NCI-H128 (cell line): ENCODE results near the gene CYP21A2.
"Not testable (repeated sequence)": the region's sequence is repeated elsewhere in the genome, so short reads cannot be mapped to it uniquely, and the experiment has no call there.

ENCODE experiments used
- DNase-seq: peaks from one replicate; lab custom pipeline; 2025; ENCODE audit not compliant: unreplicated experiment; lab: John Stamatoyannopoulos, UW

CYP21A2 gene

DNA sequence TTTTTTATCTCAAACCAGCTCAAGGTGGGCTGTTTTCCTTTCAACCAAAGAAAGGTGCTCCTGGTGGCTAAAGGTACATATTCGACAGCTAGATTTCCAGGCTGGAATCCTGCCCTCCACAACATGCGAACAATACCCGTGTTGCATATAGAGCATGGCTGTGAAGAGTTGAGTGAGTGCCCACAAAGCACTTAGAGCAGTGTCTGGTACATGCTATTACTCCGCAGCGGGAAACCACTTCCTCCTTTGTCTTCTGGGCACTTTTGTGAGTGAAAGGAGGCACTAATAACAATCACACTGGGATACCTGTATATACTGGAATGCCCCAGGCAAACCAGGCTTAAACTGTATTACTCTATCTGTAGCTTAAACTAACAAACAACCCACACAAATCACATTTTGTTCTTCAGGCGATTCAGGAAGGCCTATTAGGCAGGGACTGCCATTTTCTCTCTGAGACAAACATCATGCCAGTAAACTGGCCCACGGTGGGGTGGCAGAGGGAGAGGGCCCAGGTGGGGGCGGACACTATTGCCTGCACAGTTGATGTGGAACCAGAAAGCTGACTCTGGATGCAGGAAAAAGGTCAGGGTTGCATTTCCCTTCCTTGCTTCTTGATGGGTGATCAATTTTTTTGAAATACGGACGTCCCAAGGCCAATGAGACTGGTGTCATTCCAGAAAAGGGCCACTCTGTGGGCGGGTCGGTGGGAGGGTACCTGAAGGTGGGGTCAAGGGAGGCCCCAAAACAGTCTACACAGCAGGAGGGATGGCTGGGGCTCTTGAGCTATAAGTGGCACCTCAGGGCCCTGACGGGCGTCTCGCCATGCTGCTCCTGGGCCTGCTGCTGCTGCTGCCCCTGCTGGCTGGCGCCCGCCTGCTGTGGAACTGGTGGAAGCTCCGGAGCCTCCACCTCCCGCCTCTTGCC is at the start of gene CYP21A2:
Gene CYP21A2, plus strand, starts transcription at position 818 of the 927 bp plus-strand sequence. Its CDS starts 8 bp downstream, at position 826.
- DNase-seq: not testable (repeated sequence)

DNA sequence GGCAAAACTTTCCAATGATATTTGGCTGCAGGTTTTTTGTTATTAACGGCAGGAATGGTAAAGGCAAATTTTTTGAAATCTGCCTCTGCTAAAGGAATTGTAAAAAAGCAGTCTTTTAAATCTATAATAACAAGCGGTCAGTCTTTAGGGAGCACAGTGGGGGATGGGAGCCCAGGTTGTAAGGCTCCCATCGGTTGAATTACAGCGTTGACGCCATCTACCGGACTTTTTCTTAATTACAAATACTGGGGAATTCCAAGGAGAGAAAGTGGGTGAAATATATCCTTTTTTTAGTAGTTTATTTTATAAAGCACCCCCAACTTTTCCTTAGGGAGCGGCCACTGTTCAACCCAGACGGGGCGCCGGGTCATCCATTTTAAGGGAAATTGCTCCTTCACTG is 48.9 kb upstream of the CYP21A2 start:
- DNase-seq: not testable (repeated sequence)

DNA sequence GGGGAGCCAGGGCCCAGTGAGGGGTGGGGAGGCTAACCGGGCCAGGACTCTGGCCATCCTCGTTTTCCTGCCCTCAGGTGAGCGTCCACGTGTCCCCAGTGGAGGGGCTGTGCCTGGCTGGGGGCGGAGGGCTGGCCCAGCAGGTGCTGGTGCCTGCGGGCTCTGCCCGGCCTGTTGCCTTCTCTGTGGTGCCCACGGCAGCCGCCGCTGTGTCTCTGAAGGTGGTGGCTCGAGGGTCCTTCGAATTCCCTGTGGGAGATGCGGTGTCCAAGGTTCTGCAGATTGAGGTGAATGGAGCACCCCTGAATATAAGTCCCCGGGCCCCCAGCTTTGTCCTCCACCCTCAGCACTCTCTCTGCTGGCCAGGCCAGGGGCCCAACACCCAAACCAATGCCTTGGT is 43.8 kb upstream of the CYP21A2 start:
- not testable (repeated sequence) for DNase-seq

DNA sequence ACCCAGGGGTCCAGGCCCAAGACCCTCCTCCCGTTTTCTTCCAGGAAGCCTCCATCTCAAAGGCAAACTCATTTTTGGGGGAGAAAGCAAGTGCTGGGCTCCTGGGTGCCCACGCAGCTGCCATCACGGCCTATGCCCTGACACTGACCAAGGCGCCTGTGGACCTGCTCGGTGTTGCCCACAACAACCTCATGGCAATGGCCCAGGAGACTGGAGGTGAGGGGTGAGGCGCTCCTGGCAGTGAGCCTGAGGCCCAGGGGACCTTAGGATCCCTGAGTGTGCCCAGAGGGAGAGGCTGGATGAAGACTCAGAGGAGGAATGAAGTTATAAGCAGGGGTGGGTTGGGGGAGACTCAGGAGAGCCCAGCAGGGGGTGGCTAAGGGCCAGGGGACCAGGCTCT is 41.8 kb upstream of the CYP21A2 start:
- DNase-seq: not testable (repeated sequence)

DNA sequence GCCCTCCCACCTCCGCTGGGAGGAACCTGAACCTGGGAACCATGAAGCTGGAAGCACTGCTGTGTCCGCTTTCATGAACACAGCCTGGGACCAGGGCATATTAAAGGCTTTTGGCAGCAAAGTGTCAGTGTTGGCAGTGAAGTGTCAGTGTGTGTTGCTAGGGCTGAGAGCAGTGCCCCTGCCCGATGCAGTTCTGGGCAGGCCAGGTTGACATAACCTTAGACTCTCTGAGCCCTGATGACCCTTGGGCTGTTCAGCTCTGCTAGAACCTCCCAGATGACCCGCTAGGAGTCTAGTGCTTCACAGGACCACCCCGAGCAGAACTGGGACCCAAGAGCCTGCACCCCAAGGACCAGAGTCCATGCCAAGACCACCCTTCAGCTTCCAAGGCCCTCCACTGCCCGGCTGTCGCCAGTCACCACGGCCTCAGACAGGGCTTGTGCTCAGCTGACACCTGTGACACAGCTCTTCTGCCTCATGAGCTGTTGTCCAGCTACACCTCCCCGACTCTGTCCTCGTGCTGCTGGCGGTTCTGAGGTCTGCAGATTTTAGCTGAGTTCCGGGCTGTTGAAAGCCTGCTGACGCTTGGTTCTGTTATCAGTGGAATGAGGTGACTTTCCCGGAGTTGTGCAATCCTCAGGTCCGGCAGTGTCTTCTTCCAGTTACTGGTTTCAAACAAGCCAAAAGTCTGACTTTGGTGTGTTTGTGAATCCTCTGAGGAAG is 35.5 kb upstream of the CYP21A2 start:
- DNase-seq: not testable (repeated sequence)

DNA sequence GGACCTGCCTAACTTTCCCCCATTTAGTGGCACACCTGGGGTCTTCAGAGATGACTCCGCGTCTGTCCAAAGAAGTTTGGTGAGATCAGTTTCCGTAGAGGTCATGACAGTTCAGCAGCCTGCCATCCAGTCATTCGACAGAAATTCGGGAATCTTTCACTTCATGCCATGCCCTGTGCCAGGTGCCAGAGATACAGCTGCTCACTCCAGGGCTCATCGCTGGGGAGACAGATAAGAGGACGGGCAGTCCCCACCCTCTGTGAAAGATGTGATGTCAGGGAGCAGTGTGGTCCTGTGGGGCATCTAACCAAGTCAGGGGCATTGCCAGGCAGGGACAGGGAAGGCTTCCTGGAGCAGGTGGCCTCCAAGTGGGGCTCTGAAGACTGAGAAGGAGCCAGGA is 34.9 kb upstream of the CYP21A2 start:
- DNase-seq: not testable (repeated sequence)

DNA sequence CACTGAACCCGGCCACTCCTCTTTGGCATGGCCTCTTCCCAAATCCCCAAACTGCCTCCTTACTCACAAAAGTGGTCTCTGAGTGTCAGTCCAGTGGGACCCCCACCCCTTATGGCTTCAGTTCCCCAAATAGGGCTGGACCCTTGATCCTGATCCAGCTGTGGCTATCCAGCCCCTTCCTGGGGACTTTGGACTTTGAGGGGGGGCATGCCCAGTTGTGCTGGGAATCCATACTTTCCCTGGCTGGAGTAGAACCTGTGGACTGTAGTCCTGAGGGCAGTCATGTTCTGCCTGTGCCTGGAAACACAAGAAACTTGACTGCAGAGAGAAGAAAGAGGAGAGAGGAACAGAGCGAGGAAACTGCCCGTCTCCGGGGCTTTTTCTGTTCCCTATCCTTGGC is 33.8 kb upstream of the CYP21A2 start:
- DNase-seq: not testable (repeated sequence)

DNA sequence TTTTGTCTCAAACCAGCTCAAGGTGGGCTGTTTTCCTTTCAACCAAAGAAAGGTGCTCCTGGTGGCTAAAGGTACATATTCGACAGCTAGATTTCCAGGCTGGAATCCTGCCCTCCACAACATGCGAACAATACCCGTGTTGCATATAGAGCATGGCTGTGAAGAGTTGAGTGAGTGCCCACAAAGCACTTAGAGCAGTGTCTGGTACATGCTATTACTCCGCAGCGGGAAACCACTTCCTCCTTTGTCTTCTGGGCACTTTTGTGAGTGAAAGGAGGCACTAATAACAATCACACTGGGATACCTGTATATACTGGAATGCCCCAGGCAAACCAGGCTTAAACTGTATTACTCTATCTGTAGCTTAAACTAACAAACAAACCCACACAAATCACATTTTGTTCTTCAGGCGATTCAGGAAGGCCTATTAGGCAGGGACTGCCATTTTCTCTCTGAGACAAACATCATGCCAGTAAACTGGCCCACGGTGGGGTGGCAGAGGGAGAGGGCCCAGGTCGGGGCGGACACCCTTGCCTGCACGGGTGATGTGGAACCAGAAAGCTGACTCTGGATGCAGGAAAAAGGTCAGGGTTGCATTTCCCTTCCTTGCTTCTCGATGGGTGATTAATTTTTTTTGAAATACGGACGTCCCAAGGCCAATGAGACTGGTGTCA is 33.2 kb upstream of the CYP21A2 start:
- DNase-seq: not testable (repeated sequence)

DNA sequence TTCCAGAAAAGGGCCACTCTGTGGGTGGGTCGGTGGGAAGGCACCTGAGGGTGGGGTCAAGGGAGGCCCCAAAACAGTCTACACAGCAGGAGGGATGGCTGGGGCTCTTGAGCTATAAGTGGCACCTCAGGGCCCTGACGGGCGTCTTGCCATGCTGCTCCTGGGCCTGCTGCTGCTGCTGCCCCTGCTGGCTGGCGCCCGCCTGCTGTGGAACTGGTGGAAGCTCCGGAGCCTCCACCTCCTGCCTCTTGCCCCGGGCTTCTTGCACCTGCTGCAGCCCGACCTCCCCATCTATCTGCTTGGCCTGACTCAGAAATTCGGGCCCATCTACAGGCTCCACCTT is 32.7 kb upstream of the CYP21A2 start:
- DNase-seq: not testable (repeated sequence)

DNA sequence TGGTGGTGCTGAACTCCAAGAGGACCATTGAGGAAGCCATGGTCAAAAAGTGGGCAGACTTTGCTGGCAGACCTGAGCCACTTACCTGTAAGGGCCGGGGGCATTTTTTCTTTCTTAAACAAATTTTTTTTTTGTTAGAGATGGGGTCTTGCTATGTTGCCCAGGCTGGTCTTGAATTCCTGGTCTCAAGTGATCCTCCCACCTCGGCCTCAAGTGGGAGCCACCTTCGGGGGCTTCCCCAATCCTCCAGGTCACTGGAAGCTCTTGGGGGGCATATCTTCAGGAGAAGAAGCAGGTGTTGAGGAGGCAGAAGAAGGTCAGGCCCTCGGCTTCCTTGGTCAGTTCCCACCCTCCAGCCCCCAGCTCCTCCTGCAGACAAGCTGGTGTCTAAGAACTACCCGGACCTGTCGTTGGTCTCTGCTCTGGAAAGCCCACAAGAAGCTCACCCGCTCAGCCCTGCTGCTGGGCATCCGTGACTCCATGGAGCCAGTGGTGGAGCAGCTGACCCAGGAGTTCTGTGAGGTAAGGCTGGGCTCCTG is 32.2 kb upstream of the CYP21A2 start:
- not testable (repeated sequence) for DNase-seq

DNA sequence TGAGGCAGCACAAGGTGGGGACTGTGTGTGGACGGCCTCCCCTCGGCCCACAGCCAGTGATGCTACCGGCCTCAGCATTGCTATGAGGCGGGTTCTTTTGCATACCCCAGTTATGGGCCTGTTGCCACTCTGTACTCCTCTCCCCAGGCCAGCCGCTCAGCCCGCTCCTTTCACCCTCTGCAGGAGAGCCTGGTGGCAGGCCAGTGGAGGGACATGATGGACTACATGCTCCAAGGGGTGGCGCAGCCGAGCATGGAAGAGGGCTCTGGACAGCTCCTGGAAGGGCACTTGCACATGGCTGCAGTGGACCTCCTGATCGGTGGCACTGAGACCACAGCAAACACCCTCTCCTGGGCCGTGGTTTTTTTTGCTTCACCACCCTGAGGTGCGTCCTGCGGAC is 31.1 kb upstream of the CYP21A2 start:
- not testable (repeated sequence) for DNase-seq

DNA sequence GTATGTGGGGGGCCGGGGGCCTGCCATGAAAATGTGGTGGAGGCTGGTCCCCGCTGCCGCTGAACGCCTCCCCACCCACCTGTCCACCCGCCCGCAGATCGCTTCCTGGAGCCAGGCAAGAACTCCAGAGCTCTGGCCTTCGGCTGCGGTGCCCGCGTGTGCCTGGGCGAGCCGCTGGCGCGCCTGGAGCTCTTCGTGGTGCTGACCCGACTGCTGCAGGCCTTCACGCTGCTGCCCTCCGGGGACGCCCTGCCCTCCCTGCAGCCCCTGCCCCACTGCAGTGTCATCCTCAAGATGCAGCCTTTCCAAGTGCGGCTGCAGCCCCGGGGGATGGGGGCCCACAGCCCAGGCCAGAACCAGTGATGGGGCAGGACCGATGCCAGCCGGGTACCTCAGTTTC is 30.2 kb upstream of the CYP21A2 start:
- DNase-seq: not testable (repeated sequence)

DNA sequence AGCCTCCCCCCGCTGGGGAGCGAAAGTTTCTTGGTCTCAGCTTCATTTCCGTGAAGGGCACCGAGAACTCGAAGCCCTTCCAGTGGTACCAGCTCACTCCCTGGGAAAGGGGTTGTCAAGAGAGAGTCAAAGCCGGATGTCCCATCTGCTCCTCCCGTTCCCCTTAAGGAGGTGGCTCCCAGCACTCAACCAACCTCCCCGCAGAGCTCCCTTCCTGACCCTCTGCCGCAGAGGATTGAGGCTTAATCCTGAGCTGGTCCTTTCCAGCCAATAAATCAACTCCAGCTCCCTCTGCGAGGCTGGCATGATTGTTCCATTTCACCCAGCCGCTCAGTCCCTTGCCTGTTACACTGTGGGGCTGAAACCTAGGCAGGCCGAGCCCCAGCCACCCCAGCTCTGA is 29.6 kb upstream of the CYP21A2 start:
- DNase-seq: not testable (repeated sequence)

DNA sequence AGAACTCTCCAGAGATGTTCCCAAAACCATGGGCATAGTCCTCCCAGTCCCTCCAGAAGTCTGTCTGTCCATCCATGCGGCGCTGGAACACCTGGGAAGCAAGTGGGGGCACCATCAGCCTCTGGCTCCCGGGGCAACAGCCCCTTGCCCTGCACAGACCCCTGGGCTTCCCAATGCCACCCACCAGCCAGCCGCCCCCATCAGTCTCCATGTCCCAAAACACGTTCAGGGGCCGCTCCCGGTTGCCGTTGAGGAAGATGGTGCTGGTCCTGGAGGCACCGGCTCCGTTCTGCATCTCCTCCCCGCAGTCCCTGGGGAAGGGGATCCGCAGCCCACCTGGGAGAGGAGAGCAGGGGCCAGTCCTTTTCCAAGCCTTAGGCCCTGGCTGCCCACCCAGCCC is 28.7 kb upstream of the CYP21A2 start:
- not testable (repeated sequence) for DNase-seq

DNA sequence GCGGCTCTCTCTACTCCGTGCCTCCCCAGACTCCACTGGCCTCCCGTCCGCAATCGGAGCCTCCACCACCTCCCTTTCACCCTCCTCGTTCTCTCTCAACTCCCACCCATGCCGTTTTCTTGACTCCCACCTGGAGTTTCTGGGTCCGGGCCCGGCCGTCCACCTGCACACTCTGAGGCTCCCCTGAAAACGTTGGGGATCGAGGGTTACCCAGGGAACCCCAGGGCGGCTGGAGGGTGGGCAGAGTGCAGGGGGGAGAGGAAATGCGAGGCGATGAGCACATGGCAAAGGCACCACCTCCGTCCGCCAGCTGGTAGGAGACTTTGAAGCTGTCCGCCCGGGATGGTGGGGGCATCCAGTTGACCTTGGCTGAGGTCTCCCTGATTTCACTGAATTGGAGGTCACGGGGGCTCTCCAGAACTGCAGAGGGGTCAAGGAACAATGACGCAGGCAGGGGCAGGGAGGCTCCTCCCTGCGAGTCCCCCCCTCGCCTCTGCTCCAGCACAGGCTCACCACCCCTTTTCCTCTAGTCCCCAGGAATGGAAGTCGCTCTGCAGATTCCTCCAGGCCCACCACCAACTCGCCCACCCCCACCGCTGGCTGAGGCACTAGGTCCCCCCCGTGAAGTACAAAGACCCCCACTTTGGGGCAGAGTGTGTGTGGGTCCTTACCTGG is 27.2 kb upstream of the CYP21A2 start:
- DNase-seq: not testable (repeated sequence)

DNA sequence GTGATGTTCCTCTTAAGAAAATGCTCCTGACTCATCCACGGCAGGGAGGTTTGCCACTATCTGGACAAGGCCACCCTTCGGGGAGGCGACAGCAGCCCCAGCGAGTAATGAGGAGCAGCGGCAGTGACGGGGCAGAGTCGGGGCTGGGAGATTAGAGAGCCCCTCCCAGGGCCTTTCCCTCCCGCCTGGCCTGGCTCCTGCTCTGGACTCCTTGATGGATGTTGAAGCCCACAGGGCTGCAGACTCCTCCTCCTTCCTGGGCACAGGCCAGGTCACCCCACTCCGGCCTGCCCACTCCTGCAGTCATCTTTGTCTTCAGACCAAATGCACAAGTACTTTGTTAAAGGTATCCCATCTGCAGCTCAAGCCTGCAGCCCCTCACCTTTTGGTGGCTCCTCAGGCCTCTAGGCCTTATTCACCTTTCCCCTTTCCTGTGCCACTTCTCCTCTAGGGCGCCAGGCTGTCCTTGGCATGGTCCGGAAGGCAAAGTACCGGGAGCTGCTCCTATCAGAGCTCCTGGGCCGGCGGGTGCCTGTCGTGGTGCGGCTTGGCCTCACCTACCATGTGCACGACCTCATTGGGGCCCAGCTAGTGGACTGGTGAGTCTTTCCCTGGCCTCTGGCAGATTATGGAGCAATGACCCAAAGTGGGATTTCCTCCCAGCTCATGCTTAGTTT is 25.1 kb upstream of the CYP21A2 start:
- DNase-seq: not testable (repeated sequence)

DNA sequence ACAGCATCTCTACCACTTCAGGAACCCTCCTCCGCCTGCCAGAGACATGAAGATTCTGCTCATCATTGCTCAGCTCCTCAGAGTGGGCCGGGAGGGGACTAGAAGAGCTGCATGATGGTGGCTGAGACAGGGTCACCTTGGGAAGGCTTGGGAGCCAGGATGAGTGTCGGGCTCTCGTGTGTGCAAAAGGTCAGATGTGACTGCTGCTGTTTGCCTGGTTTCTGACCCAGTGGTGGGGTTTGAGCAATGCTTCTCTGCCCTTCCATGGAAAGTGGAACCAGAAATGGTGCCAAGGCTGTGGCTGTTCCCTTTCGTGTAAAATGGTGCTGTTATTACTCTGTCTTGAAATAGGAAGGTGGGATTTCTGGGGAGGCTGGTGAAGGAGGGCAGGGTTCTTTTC is 24.5 kb upstream of the CYP21A2 start:
- DNase-seq: not testable (repeated sequence)

DNA sequence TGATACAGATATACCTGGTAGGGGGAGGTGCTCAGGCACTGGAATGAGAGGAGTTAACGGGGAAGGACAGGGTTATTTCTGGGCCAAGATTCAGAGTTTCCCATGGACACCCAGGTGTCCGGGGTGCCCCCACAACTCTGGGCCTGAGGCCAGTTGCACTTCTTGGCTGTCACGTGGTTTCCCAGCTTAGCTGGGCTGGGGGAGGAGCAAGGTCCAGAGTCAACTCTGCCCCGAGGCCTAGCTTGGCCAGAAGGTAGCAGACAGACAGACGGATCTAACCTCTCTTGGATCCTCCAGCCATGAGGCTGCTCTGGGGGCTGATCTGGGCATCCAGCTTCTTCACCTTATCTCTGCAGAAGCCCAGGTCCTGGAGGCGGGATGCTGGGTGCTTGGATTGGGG is 23.7 kb upstream of the CYP21A2 start, which contains the start of gene C4B:
Gene C4B, plus strand, starts transcription at position 249 of the 400 bp plus-strand sequence. Its CDS starts 51 bp downstream, at position 300.
- not testable (repeated sequence) for DNase-seq

DNA sequence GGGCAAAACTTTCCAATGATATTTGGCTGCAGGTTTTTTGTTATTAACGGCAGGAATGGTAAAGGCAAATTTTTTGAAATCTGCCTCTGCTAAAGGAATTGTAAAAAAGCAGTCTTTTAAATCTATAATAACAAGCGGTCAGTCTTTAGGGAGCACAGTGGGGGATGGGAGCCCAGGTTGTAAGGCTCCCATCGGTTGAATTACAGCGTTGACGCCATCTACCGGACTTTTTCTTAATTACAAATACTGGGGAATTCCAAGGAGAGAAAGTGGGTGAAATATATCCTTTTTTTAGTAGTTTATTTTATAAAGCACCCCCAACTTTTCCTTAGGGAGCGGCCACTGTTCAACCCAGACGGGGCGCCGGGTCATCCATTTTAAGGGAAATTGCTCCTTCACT is 16.1 kb upstream of the CYP21A2 start:
- not testable (repeated sequence) for DNase-seq

DNA sequence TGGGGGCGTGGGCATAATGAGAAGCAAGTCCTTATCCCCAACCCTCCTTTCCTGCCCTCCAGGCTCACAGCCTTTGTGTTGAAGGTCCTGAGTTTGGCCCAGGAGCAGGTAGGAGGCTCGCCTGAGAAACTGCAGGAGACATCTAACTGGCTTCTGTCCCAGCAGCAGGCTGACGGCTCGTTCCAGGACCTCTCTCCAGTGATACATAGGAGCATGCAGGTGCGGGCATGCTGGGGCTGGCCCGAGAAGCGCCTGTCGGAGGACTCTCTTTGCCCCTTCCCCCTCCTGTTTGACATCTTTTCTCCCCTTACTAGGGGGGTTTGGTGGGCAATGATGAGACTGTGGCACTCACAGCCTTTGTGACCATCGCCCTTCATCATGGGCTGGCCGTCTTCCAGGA is 9.6 kb upstream of the CYP21A2 start:
- not testable (repeated sequence) for DNase-seq
